ENCODE data around the gene PC.

Gene PC

GRCh38 chr11:66981976-66982578 is 23.9 kb upstream of the PC start:
- H3K4me3 ChIP-seq (ENCODE audit: insufficient read depth, low read depth, low read length, poor library complexity, severe bottlenecking) = no peak overlapping the region
- peaks cover 4% of the 10 kb centered on the region for H3K4me1 ChIP-seq (ENCODE audit: control insufficient read depth, insufficient read depth, low read length, poor library complexity, severe bottlenecking)
- H3K36me3 ChIP-seq (ENCODE audit: control insufficient read depth, insufficient read depth, low read length) = no peaks in the 10 kb centered on the region
- no peaks in the 10 kb centered on the region for H3K9me3 ChIP-seq (ENCODE audit: control insufficient read depth, low read length)
- H3K27ac ChIP-seq (ENCODE audit: insufficient read depth, low read length, poor library complexity, severe bottlenecking) = no peak overlapping the region
- H3K27me3 ChIP-seq (replicated peaks; ENCODE audit: control insufficient read depth, insufficient read depth, low read length, poor library complexity, severe bottlenecking) = no peaks in the 10 kb centered on the region
- DNase-seq = no peak

DNA sequence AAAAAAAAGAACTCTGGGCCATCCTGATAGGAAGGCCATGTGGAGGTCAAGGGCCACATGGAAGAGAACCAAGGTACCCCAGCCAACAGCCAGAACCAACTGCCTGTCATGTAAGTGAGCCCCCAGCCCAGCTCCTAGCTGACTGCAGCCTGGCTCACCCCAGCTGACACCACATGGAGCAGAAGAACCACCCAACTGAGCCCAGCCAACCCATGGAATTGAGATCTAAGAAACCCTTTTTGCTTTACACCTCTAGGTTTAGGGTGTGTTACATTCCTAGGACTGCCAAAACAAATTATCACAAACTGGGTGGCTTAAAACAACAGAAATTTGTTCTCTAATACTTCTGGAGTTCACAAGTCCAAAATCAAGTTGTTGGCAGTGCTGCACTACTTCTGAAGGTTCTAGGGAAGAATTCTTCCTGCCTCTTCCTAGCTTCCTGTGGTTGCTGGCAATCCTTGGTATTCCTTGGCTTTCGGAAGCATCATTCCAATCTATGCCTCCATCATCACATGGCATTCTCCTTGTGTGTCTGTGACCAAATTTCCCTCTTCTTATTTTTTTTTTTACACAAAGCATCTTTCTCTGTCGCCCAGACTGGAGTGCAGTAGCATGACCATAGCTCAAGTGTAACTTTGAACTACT is 21.3 kb upstream of the PC start:
- DNase-seq = no peak
- Histone ChIP-seq H3K4me3 (ENCODE audit: insufficient read depth, low read depth, low read length, poor library complexity, severe bottlenecking) (no peak overlapping the region), H3K4me1 (ENCODE audit: control insufficient read depth, insufficient read depth, low read length, poor library complexity, severe bottlenecking) (peaks cover 4% of the 10 kb centered on the region), H3K9me3 (ENCODE audit: control insufficient read depth, low read length) (no peaks in the 10 kb centered on the region), H3K27ac (ENCODE audit: insufficient read depth, low read length, poor library complexity, severe bottlenecking) (no peak overlapping the region), H3K27me3 (replicated peaks; ENCODE audit: control insufficient read depth, insufficient read depth, low read length, poor library complexity, severe bottlenecking) (peaks cover 8% of the 10 kb centered on the region), H3K36me3 (ENCODE audit: control insufficient read depth, insufficient read depth, low read length) (no peaks in the 10 kb centered on the region)

GRCh38 chr11:66978717-66979116 is 20.5 kb upstream of the PC start:
- Histone ChIP-seq H3K4me3 (ENCODE audit: insufficient read depth, low read depth, low read length, poor library complexity, severe bottlenecking) (no peak overlapping the region), H3K9me3 (ENCODE audit: control insufficient read depth, low read length) (no peaks in the 10 kb centered on the region), H3K27ac (ENCODE audit: insufficient read depth, low read length, poor library complexity, severe bottlenecking) (no peak overlapping the region), H3K4me1 (ENCODE audit: control insufficient read depth, insufficient read depth, low read length, poor library complexity, severe bottlenecking) (peaks cover 4% of the 10 kb centered on the region), H3K27me3 (replicated peaks; ENCODE audit: control insufficient read depth, insufficient read depth, low read length, poor library complexity, severe bottlenecking) (peaks cover 8% of the 10 kb centered on the region), H3K36me3 (ENCODE audit: control insufficient read depth, insufficient read depth, low read length) (no peaks in the 10 kb centered on the region)
- DNase-seq = no peak

DNA sequence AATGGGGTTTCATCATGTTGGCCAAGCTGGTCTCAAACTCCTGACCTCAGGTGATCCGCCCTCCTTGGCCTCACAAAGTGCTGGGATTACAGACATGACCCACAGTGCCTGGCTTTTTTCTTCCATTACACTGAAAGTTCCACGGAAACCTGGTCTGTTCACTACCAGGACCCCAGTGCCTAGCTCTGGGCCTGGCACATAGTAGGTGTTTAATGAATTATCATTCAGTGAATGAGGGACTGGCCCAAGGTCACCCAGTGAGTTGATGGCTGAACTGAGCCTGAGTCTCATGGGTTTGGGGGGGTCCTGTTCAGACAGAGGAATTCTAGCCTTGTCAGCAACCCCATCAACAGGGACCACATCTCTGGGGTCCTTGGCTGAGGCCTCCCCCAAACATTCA is 20.0 kb upstream of the PC start:
- no peak for DNase-seq
- Histone ChIP-seq H3K4me1 (ENCODE audit: control insufficient read depth, insufficient read depth, low read length, poor library complexity, severe bottlenecking) (peaks cover 4% of the 10 kb centered on the region), H3K27ac (ENCODE audit: insufficient read depth, low read length, poor library complexity, severe bottlenecking) (no peak overlapping the region), H3K9me3 (ENCODE audit: control insufficient read depth, low read length) (no peaks in the 10 kb centered on the region), H3K4me3 (ENCODE audit: insufficient read depth, low read depth, low read length, poor library complexity, severe bottlenecking) (no peak overlapping the region), H3K36me3 (ENCODE audit: control insufficient read depth, insufficient read depth, low read length) (no peaks in the 10 kb centered on the region), H3K27me3 (replicated peaks; ENCODE audit: control insufficient read depth, insufficient read depth, low read length, poor library complexity, severe bottlenecking) (peaks cover 8% of the 10 kb centered on the region)

DNA sequence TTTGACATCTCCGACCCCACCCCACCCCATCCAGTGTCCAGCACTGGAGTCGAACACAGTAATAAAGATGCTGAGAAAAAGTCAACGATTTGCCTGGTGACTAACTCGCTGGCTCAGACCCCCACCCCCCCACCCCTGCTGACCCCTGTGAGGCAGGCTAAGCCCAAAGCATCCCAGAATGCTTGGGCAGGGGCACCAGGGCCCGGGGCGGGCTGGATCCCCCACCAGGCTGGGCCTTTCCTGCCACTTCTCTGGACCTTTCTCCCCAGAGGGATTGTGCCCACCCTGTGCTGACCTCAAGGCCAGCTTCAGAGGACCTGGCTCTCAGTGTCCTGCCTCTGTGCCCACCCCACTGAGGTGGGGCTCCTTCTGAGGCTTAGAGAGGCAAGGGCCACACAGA is 18.7 kb upstream of the PC start:
- Histone ChIP-seq H3K27ac (ENCODE audit: insufficient read depth, low read length, poor library complexity, severe bottlenecking) (no peak overlapping the region), H3K4me1 (ENCODE audit: control insufficient read depth, insufficient read depth, low read length, poor library complexity, severe bottlenecking) (peaks cover under 1% of the 10 kb centered on the region), H3K36me3 (ENCODE audit: control insufficient read depth, insufficient read depth, low read length) (no peaks in the 10 kb centered on the region), H3K9me3 (ENCODE audit: control insufficient read depth, low read length) (no peaks in the 10 kb centered on the region), H3K4me3 (ENCODE audit: insufficient read depth, low read depth, low read length, poor library complexity, severe bottlenecking) (no peak overlapping the region), H3K27me3 (replicated peaks; ENCODE audit: control insufficient read depth, insufficient read depth, low read length, poor library complexity, severe bottlenecking) (peaks cover 8% of the 10 kb centered on the region)
- no peak for DNase-seq

GRCh38 chr11:66976028-66976467 is 17.9 kb upstream of the PC start:
- Histone ChIP-seq H3K4me1 (ENCODE audit: control insufficient read depth, insufficient read depth, low read length, poor library complexity, severe bottlenecking) (no peaks in the 10 kb centered on the region), H3K9me3 (ENCODE audit: control insufficient read depth, low read length) (no peaks in the 10 kb centered on the region), H3K27me3 (replicated peaks; ENCODE audit: control insufficient read depth, insufficient read depth, low read length, poor library complexity, severe bottlenecking) (peaks cover 8% of the 10 kb centered on the region), H3K27ac (ENCODE audit: insufficient read depth, low read length, poor library complexity, severe bottlenecking) (no peak overlapping the region), H3K4me3 (ENCODE audit: insufficient read depth, low read depth, low read length, poor library complexity, severe bottlenecking) (no peak overlapping the region), H3K36me3 (ENCODE audit: control insufficient read depth, insufficient read depth, low read length) (no peaks in the 10 kb centered on the region)
- no peak for DNase-seq

- Histone ChIP-seq H3K36me3 (ENCODE audit: control insufficient read depth, insufficient read depth, low read length) (no peaks in the 10 kb centered on the region), H3K4me3 (ENCODE audit: insufficient read depth, low read depth, low read length, poor library complexity, severe bottlenecking) (no peak overlapping the region), H3K9me3 (ENCODE audit: control insufficient read depth, low read length) (no peaks in the 10 kb centered on the region), H3K27me3 (replicated peaks; ENCODE audit: control insufficient read depth, insufficient read depth, low read length, poor library complexity, severe bottlenecking) (peaks cover 8% of the 10 kb centered on the region), H3K27ac (ENCODE audit: insufficient read depth, low read length, poor library complexity, severe bottlenecking) (no peak overlapping the region), H3K4me1 (ENCODE audit: control insufficient read depth, insufficient read depth, low read length, poor library complexity, severe bottlenecking) (no peaks in the 10 kb centered on the region)
- no peak for DNase-seq
Observed at GRCh38 chr11:66975405-66976027, 17.3 kb upstream of the PC start.

- no peaks in the 10 kb centered on the region for H3K9me3 ChIP-seq (ENCODE audit: control insufficient read depth, low read length)
- DNase-seq = no peak
- H3K4me1 ChIP-seq (ENCODE audit: control insufficient read depth, insufficient read depth, low read length, poor library complexity, severe bottlenecking) = no peaks in the 10 kb centered on the region
- peaks cover 8% of the 10 kb centered on the region for H3K27me3 ChIP-seq (replicated peaks; ENCODE audit: control insufficient read depth, insufficient read depth, low read length, poor library complexity, severe bottlenecking)
- H3K36me3 ChIP-seq (ENCODE audit: control insufficient read depth, insufficient read depth, low read length) = no peaks in the 10 kb centered on the region
- H3K4me3 ChIP-seq (ENCODE audit: insufficient read depth, low read depth, low read length, poor library complexity, severe bottlenecking) = no peak within 1 kb of the TSS
- no peak within 1 kb of the TSS for H3K27ac ChIP-seq (ENCODE audit: insufficient read depth, low read length, poor library complexity, severe bottlenecking)
Observed at GRCh38 chr11:66974724-66975404, 16.7 kb upstream of the PC start, which contains the start of gene C11orf86. Gene C11orf86, plus strand, starts transcription at chr11:66975304. Its CDS starts 59 bp downstream, at chr11:66975363.

- Histone ChIP-seq H3K4me1 (ENCODE audit: control insufficient read depth, insufficient read depth, low read length, poor library complexity, severe bottlenecking) (no peaks in the 10 kb centered on the region), H3K36me3 (ENCODE audit: control insufficient read depth, insufficient read depth, low read length) (no peaks in the 10 kb centered on the region), H3K9me3 (ENCODE audit: control insufficient read depth, low read length) (no peaks in the 10 kb centered on the region), H3K4me3 (ENCODE audit: insufficient read depth, low read depth, low read length, poor library complexity, severe bottlenecking) (no peak overlapping the region), H3K27ac (ENCODE audit: insufficient read depth, low read length, poor library complexity, severe bottlenecking) (no peak overlapping the region), H3K27me3 (replicated peaks; ENCODE audit: control insufficient read depth, insufficient read depth, low read length, poor library complexity, severe bottlenecking) (peaks cover 8% of the 10 kb centered on the region)
- DNase-seq = no peak
Observed at GRCh38 chr11:66973956-66974580, 15.9 kb upstream of the PC start.

Measured in effector memory CD4-positive, alpha-beta T cell (primary cell).